ENCODE measurements around the gene GRAP2. TPM values are rescaled to one million over a fixed set of nuclear protein-coding genes. Genes with fewer than 3 reads are reported as not detected.

Gene GRAP2
- polyA plus RNA-seq, 3 donors, result 0.95 to 1.5 (median 1.2) TPM

- no peak for DNase-seq
These were observed 109.2 kb downstream of the GRAP2 start for GRCh38 chr22:40009951-40010671.

- no peak for DNase-seq
These were observed 109.9 kb downstream of the GRAP2 start for GRCh38 chr22:40010746-40011145.

GRCh38 chr22:40014667-40015248, 113.9 kb downstream of the GRAP2 start:
- DNase-seq, result no peak

- no peak for DNase-seq
These were observed 114.6 kb downstream of the GRAP2 start for GRCh38 chr22:40015358-40015976.

GRCh38 chr22:40018051-40018450, 117.2 kb downstream of the GRAP2 start:
- no peak for DNase-seq

GRCh38 chr22:40019100-40019499, 118.2 kb downstream of the GRAP2 start:
- no peak for DNase-seq

GRCh38 chr22:40020956-40021355, 120.1 kb downstream of the GRAP2 start:
- DNase-seq, result no peak

- no peak for DNase-seq
These were observed 120.6 kb downstream of the GRAP2 start for GRCh38 chr22:40021401-40022000.

GRCh38 chr22:40022536-40023240, 121.8 kb downstream of the GRAP2 start:
- DNase-seq, result no peak

Other genes with a start within 250 kb of the GRAP2 start
- gene ENTHD1, start 7.3 kb upstream of the GRAP2 start, polyA plus RNA-seq (ENCODE audit: insufficient read length in 3 of 3), result not detected
- under 1 TPM in 1 of 3 donors, not detected in 2; 0.13 TPM for gene TMA7B, start 59.3 kb downstream of the GRAP2 start, polyA plus RNA-seq (ENCODE audit: insufficient read length in 3 of 3)
- gene FAM83F, start 93.9 kb downstream of the GRAP2 start, polyA plus RNA-seq (ENCODE audit: insufficient read length in 3 of 3), result 1 to 10 TPM; 2.2 to 2.9 (median 2.7) TPM